IPS-15b (cell line): ENCODE data around the gene PBX3.
"Not testable (repeated sequence)": the region's sequence is repeated elsewhere in the genome, so short reads cannot be mapped to it uniquely, and the experiment has no call there.

Experiments
- H3K27me3 ChIP-seq: one replicate; pipeline ENCODE4 v1.6.1; 2013; ENCODE audit warnings: low read length; ENCODE audit not compliant: control insufficient read depth, insufficient read depth
- H3K36me3 ChIP-seq: one replicate; pipeline ENCODE4 v1.6.1; 2013; ENCODE audit warnings: low read length; ENCODE audit not compliant: control insufficient read depth, insufficient read depth
- H3K4me1 ChIP-seq: one replicate; pipeline ENCODE4 v1.6.1; 2013; ENCODE audit warnings: mild to moderate bottlenecking, low read length; ENCODE audit not compliant: control insufficient read depth, insufficient read depth
- H3K4me3 ChIP-seq: one replicate; pipeline ENCODE4 v1.5.1; 2013; ENCODE audit warnings: low read depth, low read length
- H3K9ac ChIP-seq: one replicate; pipeline ENCODE4 v1.6.1; 2013; ENCODE audit warnings: low read depth, mild to moderate bottlenecking, low read length
- H3K9me3 ChIP-seq: one replicate; pipeline ENCODE4 v1.6.1; 2013; ENCODE audit warnings: mild to moderate bottlenecking, low read length; ENCODE audit not compliant: control insufficient read depth, insufficient read depth

Gene PBX3

DNA sequence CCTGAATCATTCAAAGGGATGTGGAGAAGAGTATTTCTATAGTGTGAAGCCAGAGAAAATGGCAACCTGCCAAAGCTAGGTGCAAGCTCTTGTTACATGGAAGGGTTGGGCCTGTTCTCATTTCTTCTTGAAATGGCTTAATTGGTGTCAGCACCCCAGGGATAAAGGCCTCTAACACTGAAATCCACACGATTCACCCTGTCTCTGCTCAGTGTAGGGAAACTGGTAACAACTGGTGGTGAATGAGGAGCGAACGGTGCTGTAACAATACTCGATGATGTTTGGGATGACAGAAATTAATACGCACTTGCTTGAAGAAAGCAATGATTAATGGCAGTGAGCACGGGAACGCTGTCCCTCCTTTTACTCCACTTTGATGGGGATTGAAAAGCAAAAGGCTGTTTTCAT is 16.2 kb downstream of the PBX3 start:
- Histone ChIP-seq H3K27me3 (no peaks in the 10 kb centered on the region), H3K9me3 (no peaks in the 10 kb centered on the region), H3K9ac (no peak overlapping the region), H3K4me1 (peaks cover 49% of the 10 kb centered on the region), H3K4me3 (no peak overlapping the region), H3K36me3 (no peaks in the 10 kb centered on the region)

DNA sequence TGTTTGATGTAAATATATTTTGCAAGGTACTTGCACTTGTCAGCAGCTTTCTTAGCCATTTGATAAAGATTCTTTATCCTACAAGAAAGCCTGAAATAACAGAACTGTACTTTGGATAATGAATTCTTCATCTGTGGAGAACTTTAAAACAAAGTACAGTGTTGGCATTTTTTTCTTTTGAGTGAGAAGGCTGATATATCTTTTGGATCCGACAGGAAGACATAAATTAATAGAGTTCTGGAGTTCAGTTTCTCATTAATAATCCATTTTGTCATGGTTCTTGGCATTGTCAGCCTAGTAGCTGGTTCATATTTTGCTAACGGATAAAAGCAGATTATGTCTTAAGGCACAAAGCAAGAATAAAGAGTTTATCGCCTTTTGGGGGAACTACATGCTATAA is 17.0 kb downstream of the PBX3 start:
- Histone ChIP-seq H3K27me3 (no peaks in the 10 kb centered on the region), H3K4me3 (no peak overlapping the region), H3K36me3 (no peaks in the 10 kb centered on the region), H3K9me3 (no peaks in the 10 kb centered on the region), H3K4me1 (peaks cover 43% of the 10 kb centered on the region), H3K9ac (no peak overlapping the region)

- H3K36me3 ChIP-seq = no peaks in the 10 kb centered on the region
- no peaks in the 10 kb centered on the region for H3K27me3 ChIP-seq
- no peak overlapping the region for H3K9ac ChIP-seq
- peaks cover 34% of the 10 kb centered on the region for H3K4me1 ChIP-seq
- H3K4me3 ChIP-seq = no peak overlapping the region
- no peaks in the 10 kb centered on the region for H3K9me3 ChIP-seq
Observed at GRCh38 chr9:125766468-125767221, 19.5 kb downstream of the PBX3 start.

DNA sequence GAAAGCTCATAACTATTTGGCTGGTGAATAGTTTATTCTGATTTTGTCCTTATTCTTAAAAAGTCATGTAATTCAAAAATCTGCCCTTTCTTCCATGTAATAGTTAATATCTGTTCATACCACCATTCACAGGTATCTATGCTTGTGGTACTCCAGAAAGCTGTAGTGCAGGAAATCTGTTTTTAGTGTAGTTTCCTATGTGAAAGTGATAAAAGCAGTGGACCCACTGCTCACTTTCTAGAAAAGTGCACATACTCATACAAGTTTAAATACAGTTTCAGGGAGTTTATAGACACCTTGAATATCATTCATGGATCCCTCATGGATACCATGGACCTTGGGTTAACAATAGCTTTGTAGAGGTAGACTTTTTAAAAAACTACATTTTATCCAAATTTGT is 20.2 kb downstream of the PBX3 start:
- Histone ChIP-seq H3K4me3 (no peak overlapping the region), H3K27me3 (no peaks in the 10 kb centered on the region), H3K4me1 (peaks cover 28% of the 10 kb centered on the region)

GRCh38 chr9:125768803-125769202 is 21.6 kb downstream of the PBX3 start:
- Histone ChIP-seq H3K9me3 (no peaks in the 10 kb centered on the region), H3K4me1 (peaks cover 16% of the 10 kb centered on the region), H3K36me3 (no peaks in the 10 kb centered on the region), H3K9ac (no peak overlapping the region), H3K27me3 (no peaks in the 10 kb centered on the region), H3K4me3 (no peak overlapping the region)

More for the DNA sequence above, 20.2 kb downstream of the PBX3 start:
- no peak overlapping the region for H3K9ac ChIP-seq
- no peaks in the 10 kb centered on the region for H3K36me3 ChIP-seq
- no peaks in the 10 kb centered on the region for H3K9me3 ChIP-seq

- Histone ChIP-seq H3K4me1 (peaks cover 10% of the 10 kb centered on the region), H3K9ac (no peak overlapping the region), H3K4me3 (no peak overlapping the region), H3K27me3 (no peaks in the 10 kb centered on the region), H3K36me3 (no peaks in the 10 kb centered on the region), H3K9me3 (no peaks in the 10 kb centered on the region)
Observed at GRCh38 chr9:125771037-125771436, 23.9 kb downstream of the PBX3 start.

- no peaks in the 10 kb centered on the region for H3K27me3 ChIP-seq
- no peak overlapping the region for H3K9ac ChIP-seq
- H3K4me1 ChIP-seq = peaks cover 10% of the 10 kb centered on the region
- H3K36me3 ChIP-seq = no peaks in the 10 kb centered on the region
- no peaks in the 10 kb centered on the region for H3K9me3 ChIP-seq
- no peak overlapping the region for H3K4me3 ChIP-seq
Observed at GRCh38 chr9:125772740-125773139, 25.6 kb downstream of the PBX3 start.

- H3K36me3 ChIP-seq = no peaks in the 10 kb centered on the region
- H3K4me1 ChIP-seq = peaks cover 9% of the 10 kb centered on the region
- H3K9ac ChIP-seq = no peak overlapping the region
- H3K4me3 ChIP-seq = no peak overlapping the region
- H3K9me3 ChIP-seq = no peaks in the 10 kb centered on the region
- H3K27me3 ChIP-seq = no peaks in the 10 kb centered on the region
Observed at GRCh38 chr9:125774106-125774505, 26.9 kb downstream of the PBX3 start.

DNA sequence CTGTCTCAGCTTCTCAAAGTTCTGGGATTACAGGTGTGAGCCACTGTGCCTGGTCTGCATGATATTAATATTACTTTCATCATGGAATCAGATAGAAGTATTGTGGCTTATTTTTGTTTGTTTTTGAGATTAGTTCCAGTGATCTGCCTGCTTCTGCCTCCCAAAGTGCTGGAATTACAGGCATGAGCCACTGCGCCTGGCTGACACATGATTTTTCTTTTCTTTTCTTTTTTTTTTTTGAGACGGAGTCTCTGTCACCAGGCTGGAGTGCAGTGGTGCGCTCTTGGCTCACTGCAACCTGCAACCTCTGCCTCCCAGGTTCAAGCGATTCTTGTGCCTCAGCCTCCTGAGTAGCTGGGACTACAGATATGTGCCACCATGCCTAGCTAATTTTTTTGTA is 29.6 kb downstream of the PBX3 start:
- not testable (repeated sequence) for H3K27me3 ChIP-seq, H3K36me3 ChIP-seq, H3K4me1 ChIP-seq

DNA sequence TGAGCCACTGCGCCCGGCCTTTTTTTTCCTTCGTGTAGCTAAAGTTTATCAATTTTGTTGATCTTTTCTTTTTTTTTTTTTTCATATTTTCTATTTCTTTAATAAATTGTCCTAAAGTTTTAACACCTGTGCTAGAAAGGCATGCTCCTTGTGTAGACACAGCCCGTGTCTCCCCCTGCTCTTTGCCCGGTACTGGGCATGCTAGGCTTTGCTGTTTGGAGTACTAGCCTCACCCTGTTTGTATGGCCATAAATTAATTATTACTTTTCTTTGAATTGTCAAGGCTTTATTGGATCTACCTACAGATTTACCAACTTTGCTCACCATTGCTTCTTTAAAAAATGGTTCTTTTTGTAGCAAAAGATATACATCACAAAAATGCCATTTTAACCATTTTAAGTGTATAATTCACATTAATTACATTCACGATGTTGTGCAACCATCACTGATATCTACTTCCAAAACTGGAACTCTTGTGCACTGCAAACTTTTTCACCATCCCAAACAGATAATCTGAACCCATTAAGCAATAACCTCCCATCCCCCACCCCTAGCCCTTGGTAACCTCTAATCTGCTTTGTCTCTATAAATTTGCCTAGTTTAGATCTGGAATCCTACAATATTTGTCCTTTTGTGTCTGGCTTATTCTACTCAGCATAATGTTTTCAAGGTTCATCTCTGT is 31.5 kb downstream of the PBX3 start:
- not testable (repeated sequence) for H3K9me3 ChIP-seq, H3K36me3 ChIP-seq, H3K9ac ChIP-seq, H3K4me3 ChIP-seq, H3K4me1 ChIP-seq, H3K27me3 ChIP-seq

More for the DNA sequence above, 29.6 kb downstream of the PBX3 start:
- H3K4me3 ChIP-seq, H3K9me3 ChIP-seq, H3K9ac ChIP-seq: not testable (repeated sequence)

DNA sequence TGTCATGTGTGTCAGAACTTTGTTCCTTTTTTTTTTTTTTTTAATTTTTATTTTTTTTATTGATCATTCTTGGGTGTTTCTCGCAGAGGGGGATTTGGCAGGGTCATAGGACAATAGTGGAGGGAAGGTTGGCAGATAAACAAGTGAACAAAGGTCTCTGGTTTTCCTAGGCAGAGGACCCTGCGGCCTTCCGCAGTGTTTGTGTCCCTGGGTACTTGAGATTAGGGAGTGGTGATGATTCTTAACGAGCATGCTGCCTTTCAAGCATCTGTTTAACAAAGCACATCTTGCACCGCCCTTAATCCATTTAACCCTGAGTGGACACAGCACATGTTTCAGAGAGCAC is 32.0 kb downstream of the PBX3 start:
- not testable (repeated sequence) for H3K9ac ChIP-seq, H3K9me3 ChIP-seq, H3K36me3 ChIP-seq, H3K4me1 ChIP-seq, H3K27me3 ChIP-seq, H3K4me3 ChIP-seq

GRCh38 chr9:125782718-125783117 is 35.5 kb downstream of the PBX3 start:
- Histone ChIP-seq H3K4me3 (no peak overlapping the region), H3K27me3 (no peaks in the 10 kb centered on the region), H3K36me3 (no peaks in the 10 kb centered on the region), H3K4me1 (peaks cover 8% of the 10 kb centered on the region), H3K9me3 (peaks cover 7% of the 10 kb centered on the region), H3K9ac (no peak overlapping the region)
